HG02852 (cell line): ENCODE results near the gene PCARE.

ENCODE experiments used
- ATAC-seq: cut with Tn5 transposase; IDR thresholded peaks from one replicate; pipeline ENCODE4 v1.9.1; 2021; ENCODE audit warnings: mild to moderate bottlenecking, moderate library complexity; ENCODE audit not compliant: unreplicated experiment

The PCARE gene

GRCh38 chr2:29041161-29041660 is 33.1 kb downstream of the PCARE start:
- no peak for ATAC-seq

- ATAC-seq, result no peak
Observed at GRCh38 chr2:29040552-29040951, 33.8 kb downstream of the PCARE start.

- ATAC-seq, result no peak
Observed at GRCh38 chr2:29039718-29040480, 34.4 kb downstream of the PCARE start.

GRCh38 chr2:29035016-29035745 is 39.1 kb downstream of the PCARE start:
- no peak for ATAC-seq

GRCh38 chr2:29033656-29034055 is 40.7 kb downstream of the PCARE start:
- no peak for ATAC-seq

- no peak for ATAC-seq
Observed at GRCh38 chr2:29033172-29033571, 41.2 kb downstream of the PCARE start.

GRCh38 chr2:29032189-29032588 is 42.1 kb downstream of the PCARE start:
- ATAC-seq, result no peak

- no peak for ATAC-seq
Observed at GRCh38 chr2:29031046-29031445, 43.3 kb downstream of the PCARE start.

GRCh38 chr2:29025711-29026110 is 48.6 kb downstream of the PCARE start:
- ATAC-seq, result no peak

- no peak for ATAC-seq
Observed at GRCh38 chr2:29024882-29025430, 49.4 kb downstream of the PCARE start.

GRCh38 chr2:29023188-29023587 is 51.1 kb downstream of the PCARE start:
- no peak for ATAC-seq

GRCh38 chr2:29022679-29023078 is 51.6 kb downstream of the PCARE start:
- no peak for ATAC-seq

GRCh38 chr2:29021886-29022285 is 52.4 kb downstream of the PCARE start:
- no peak for ATAC-seq

- ATAC-seq, result no peak
Observed at GRCh38 chr2:29017716-29018435, 56.4 kb downstream of the PCARE start.

GRCh38 chr2:29016504-29016903 is 57.8 kb downstream of the PCARE start:
- no peak for ATAC-seq

GRCh38 chr2:29015701-29016470 is 58.4 kb downstream of the PCARE start:
- no peak for ATAC-seq

GRCh38 chr2:29014811-29015421 is 59.4 kb downstream of the PCARE start:
- peak; percentile 61 for ATAC-seq

- no peak for ATAC-seq
Observed at GRCh38 chr2:29014331-29014730, 60.0 kb downstream of the PCARE start.

GRCh38 chr2:29013057-29013780 is 61.1 kb downstream of the PCARE start:
- ATAC-seq, result no peak
